Measurements from ENCODE around the gene HSPB6. TPM values are rescaled to one million over a fixed set of nuclear protein-coding genes. Genes with fewer than 3 reads are reported as not detected.

The HSPB6 gene
- total RNA-seq, 1 experiment from 2014 or later = not detected

DNA sequence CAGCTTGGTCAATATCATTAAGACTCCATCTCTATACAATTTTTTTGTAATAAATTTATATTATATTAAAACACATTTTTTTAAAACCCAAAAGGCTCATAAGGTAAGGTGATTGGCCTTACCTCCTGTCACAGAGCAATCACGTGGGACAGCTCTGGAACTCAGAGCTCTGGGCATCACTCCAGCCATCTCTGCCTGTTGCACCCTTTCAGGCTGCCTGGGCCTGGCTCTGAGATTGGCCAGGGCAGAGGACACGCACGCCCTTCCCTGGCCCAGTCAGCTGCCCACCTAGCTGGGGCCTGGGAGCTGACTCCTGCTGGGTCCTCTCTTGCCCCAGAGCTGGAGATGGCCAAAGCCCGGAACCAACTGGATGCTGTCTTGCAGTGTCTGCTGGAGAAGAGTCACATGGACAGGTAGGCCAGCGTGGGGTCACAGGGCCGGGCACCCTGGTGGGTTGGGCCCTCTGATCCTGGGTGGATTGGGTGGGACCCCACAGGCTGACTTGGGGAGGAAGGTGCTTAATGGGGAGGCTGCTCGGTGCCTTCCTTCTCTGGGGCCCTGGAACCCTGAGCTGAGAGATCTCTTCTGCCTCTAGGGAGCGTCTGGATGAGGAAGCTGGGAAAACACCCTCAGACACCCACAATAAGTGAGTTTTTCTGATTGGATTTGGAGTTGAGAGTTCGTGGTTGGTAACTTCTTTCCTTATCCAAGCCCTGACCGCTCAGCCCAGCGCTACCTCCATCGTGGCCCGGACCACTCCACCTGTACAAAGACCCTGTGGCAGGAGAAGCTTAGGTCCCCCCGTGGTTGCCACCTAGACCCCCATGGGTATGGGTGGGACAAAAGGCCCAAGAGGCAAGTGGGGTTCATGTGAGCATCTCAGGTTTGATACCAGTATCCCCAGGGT lies 4.7 kb downstream of the HSPB6 start:
- no peak for DNase-seq (ENCODE audit: low spot score)
- in situ Hi-C loops (cut with HindIII; ENCODE audit: low sequenced_read_pairs) = no loop called here

DNA sequence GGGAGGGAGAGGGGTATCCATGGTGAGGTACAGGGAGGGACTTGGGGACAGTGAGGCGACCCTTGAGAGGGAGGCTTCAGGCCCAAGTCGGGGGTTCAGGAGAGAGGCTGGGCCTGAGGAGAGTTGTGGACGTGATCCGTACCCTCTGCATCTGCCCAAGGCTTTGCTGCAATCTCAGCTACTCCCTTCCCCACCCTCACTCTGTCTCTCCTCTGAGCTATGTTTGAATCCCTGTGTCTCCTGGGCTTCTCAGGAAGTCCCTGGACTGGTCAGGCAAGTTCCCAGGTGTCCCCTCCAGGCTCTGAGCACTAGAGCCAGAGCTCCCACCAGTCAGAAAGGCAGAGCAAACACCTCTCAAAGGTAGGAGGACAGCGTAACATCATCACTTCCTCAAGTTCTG lies 6.7 kb downstream of the HSPB6 start:
- in situ Hi-C loops (cut with HindIII; ENCODE audit: low sequenced_read_pairs) = no loop called here
- DNase-seq (ENCODE audit: low spot score) = no peak

DNA sequence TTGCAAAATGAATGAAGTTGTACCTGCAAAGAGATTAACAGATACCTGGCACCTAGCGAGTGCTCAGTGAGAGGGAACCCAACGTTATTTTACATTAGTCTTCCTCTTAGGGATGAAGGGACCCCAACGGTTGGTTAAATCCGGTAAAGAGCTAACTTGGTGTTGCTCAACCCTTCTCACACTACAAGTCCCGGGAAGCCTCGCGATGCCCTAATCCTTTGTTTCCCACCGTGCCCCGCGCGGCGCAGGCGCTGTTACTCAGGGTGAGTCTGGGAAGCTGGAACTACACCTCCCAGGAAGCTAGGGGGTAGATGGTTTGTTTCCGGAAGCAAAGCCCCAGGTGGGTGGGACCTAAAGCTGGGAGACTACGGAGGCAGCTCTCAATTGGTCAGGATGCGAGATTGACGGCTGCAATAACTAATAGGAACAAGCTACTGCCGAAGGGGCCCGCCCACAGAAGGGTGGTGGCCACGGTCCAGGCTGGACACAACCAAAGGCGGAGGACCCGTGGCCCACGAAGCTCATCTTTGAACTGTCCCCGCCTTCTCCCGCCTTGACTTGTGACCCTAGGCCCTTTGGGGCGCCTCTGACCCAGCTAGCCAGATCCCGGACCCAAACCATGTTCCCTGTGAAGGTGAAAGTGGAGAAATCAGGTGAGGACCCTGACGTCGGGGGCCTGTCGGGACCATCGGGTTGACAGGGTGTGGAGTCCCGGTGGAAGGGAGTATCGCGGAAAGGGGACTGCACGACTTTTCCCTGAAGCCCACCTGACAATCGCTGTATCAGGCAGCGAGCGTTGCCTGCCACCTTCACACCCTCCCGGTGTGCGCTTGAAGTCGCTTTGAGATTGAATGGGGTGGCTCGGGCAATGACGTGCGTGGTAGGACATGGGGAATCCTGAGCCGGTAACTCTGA lies 8.5 kb downstream of the HSPB6 start, which contains the start of gene LIN37:
Gene LIN37, plus strand, starts transcription at position 471 of the 915 bp plus-strand sequence. Its CDS starts 149 bp downstream, at position 620.
- peak; percentile 100 for DNase-seq (ENCODE audit: low spot score)

DNA sequence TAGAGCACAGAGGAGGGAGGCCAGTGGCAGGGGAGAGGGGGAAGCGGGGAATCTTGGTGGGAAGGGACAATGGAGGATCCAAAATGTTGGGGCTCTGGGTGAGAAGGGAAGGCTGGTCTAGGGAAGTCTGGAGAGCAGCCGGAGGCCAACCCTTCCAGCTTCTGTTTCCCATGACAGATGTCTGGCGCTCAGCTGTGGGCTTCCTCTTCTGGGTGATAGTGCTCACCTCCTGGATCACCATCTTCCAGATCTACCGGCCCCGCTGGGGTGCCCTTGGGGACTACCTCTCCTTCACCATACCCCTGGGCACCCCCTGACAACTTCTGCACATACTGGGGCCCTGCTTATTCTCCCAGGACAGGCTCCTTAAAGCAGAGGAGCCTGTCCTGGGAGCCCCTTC lies 10.3 kb downstream of the HSPB6 start:
- in situ Hi-C loops (cut with HindIII; ENCODE audit: low sequenced_read_pairs) = no loop called here
- no peak for DNase-seq (ENCODE audit: low spot score)

More for the DNA sequence above, 8.5 kb downstream of the HSPB6 start, which contains the start of gene LIN37:
- in situ Hi-C loops (cut with HindIII; ENCODE audit: low sequenced_read_pairs) = no loop called here

DNA sequence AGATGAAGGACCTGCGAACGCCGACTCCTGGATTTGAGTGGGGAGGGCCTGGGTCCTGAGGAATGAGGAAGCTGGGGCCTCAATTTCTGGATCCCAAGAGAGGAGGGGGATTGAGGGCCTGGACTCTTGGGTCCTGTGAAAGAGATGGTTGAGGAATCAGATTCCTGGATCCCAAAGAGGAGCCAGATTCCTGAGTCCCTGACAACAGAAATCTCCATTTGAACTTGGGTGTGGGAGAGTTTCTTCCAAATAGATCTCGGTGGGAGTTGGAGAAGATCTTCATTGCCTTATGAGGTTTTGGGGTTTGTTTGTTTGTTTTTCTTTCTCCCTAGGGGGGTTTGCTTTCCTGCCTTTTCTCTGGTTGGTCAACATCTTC lies 10.8 kb downstream of the HSPB6 start:
- no peak for DNase-seq (ENCODE audit: low spot score)
- in situ Hi-C loops (cut with HindIII; ENCODE audit: low sequenced_read_pairs) = no loop called here

DNA sequence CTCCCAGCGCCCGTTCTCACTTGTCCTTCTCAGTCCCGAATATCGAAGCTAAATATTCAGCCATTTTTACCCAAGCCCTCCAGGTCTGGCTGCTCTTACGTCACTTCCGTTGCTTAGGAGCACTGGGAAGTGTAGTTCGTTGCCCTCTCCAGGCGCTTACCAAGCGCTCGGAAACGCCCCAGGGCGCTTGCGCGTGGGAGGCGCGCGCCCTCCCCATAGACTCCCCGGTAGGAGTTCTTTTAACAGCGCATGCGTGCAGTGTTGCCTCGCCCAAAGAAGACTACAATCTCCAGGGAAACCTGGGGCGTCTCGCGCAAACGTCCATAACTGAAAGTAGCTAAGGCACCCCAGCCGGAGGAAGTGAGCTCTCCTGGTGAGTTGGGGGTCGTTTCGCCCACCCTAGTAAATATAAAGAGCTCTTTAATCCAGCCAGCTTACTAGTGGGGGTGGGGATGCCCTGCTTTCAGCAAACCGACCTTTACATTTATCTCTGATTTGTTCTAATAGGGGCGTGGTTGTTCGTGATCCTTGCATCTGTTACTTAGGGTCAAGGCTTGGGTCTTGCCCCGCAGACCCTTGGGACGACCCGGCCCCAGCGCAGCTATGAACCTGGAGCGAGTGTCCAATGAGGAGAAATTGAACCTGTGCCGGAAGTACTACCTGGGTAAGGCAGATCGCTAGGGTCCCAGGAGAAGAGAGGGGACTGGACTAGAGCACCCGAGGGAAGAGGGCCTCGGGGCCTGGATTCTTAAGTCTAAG lies 11.3 kb downstream of the HSPB6 start, which contains the start of the genes PSENEN and U2AF1L4:
Gene PSENEN, plus strand, starts transcription at position 324 of the 759 bp plus-strand sequence. Its CDS starts 280 bp downstream, at position 604.
Gene U2AF1L4, minus strand, starts transcription at position 91 of the 759 bp plus-strand sequence. Its CDS starts 27 bp downstream, at position 64.
- in situ Hi-C loops (cut with HindIII; ENCODE audit: low sequenced_read_pairs) = no loop called here
- peak; percentile 100 for DNase-seq (ENCODE audit: low spot score)

DNA sequence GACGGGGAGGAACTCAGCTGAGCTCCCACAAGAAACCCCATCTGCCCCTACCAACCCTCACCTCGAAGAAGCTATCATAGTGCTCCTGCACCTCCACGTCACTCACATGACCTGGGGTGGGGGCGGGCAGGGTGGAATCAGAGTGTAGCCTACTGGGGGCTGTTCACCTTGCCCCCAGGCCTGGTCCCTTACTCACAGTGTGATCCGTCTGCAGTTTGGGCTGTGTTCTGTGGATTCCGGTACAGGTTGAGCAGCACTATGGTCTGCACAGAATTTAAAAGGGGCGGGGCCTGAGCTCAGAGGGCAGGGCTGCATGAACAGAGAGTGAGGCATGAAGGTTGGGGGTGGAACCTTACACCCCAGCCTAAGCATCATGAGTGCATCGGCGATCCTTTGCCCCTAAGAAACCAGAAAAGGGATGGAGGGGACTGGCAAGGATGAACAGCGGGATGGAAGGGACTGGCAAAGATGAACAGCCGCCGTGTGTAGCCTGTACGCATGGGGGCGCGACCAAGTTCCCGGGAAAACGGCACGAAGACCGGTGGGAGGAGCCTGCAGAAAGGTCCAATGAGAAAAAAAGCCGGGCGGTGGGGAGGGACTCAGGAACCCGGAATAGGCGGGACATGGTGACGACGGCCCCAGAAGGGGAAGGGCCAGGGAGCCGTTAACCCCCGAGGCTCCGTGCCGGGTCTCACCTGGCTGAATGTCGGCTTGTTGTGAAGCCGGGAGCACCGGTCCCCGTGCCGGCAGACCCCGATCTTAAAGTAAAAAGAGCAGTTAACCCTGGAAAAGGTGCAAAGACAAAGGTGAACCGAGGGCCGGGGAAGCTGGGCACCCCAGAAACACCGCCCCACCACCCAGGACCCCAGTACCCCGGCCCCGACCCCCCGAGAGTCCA lies 12.2 kb downstream of the HSPB6 start:
- DNase-seq (ENCODE audit: low spot score) = peak; percentile 98
- in situ Hi-C loops (cut with HindIII; ENCODE audit: low sequenced_read_pairs) = no loop called here

DNA sequence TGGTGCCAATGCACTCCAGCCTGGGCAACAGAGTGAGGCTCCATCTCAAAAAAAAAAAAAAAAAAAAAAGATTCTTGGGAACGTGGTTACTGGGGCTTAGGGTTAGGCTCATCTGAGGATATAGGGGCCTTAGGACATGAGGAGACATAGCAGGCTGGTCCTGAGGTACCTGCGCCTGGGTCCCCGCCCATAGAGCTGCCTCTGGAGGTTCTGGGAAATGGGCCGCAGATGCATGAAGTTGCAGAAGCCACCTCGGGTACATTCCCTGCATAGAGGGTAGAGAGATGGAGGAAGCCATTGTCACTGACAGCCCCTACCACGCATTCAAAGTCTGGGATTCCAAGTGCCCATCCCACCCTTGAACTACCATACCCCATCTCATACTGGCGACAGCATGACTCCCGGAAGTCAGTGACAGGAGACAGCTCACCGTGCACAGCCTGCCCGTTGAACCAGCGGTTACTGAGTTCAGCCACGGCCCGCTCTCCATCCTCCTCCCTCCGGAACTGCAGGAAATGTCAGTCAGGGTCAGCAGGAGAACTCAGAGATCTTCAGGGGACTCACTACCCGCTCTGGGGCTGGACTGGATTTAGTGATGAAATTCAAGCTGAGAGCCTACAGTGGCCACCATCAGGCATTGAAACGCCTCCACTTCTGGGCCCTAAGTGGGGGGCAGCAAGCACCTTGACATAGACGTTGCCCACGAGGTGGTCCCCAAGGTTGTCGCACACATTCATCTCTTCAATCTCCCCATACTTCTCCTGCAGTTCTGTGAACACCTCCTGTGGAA lies 13.0 kb downstream of the HSPB6 start:
- in situ Hi-C loops (cut with HindIII; ENCODE audit: low sequenced_read_pairs) = no loop called here

DNA sequence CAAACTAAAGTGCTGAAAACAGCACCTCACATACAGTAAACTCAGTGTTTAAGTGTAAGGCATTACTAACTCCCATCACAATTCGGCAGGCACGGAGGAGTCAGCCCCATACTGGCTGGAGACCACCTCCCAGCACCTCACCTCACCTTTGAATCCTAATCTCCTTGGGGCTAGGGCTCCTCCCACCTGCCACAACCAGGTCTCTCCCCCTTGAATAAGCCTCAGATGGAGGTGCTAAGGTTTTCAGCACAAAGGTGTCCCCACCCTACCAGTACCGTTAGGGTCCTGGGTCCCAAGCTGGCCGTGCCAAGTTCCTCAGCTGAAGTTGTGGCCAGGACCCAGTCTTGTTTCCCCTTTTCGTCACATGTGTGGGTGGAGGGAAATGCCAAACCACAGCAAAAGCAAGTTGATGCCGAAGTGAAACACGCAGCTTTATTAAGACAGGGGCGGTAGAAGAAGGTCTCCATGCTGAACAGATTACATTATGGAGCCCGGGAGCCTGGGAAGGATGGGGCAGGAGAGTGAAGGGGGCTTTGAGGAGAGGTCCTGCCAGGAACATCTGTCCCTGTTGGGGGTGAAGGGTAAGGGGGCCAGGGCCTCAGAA lies 14.6 kb downstream of the HSPB6 start, which contains the start of gene IGFLR1:
Gene IGFLR1, minus strand, starts transcription at position 332 of the 604 bp plus-strand sequence. CDS start 1,272 bp downstream, outside the sequence.
- no peak for DNase-seq (ENCODE audit: low spot score)
- in situ Hi-C loops (cut with HindIII; ENCODE audit: low sequenced_read_pairs) = no loop called here

More for the DNA sequence above, 13.0 kb downstream of the HSPB6 start:
- DNase-seq (ENCODE audit: low spot score) = no peak

DNA sequence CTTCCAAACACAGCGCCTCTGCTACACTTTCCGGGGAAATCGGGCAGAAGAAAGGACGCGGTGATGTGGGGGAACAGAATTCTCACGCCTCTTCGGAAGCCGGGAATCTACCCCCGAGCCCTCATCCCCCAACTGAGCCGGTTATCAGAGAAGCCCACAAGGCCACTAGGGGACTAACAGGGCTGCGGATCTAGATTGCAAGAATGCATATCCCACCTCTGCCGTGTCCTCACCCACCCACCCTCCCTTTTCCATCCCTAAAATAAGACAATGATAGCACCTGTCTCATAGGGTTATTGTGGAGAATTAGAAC lies 15.7 kb downstream of the HSPB6 start:
- no peak for DNase-seq (ENCODE audit: low spot score)
- in situ Hi-C loops (cut with HindIII; ENCODE audit: low sequenced_read_pairs) = no loop called here

DNA sequence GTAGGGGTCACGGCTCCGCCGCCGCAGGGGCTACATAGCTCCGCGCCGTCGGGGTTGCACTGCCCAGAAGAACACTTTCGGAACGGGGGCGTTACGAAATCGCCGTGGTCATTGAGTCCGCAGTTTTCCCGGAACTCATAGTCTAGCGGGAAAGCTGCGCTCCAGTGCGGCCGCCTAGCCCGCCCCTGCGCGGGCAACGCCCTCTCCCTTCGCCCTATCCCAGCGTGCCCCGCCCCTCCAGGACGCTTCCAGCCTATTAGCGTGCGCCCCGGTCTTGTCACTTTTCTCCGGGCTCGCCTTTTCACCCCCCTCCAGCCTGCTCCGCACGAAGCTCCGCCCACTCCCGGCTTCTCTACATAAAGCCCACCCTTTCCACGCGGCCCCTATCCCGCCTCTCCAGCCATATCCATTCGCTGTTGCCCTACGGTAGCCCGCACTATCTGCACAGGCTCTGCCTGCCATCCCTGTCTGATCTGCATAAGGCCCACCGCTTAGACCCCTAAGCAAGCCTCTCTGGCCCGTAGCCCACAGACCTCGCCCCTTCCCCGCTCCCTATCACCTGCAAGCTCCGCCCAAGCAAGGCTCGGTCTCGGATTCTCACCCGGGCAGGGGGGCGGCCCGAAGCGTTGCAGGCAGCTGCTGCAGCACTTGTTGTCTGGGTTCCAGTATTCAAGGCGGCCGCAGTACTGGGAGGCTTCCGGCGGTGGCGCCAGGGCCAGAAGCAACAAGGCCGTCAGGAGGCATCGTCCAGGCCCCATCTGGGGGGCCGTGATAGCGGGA lies 16.2 kb downstream of the HSPB6 start:
- peak; percentile 98 for DNase-seq (ENCODE audit: low spot score)
- in situ Hi-C loops (cut with HindIII; ENCODE audit: low sequenced_read_pairs) = no loop called here

DNA sequence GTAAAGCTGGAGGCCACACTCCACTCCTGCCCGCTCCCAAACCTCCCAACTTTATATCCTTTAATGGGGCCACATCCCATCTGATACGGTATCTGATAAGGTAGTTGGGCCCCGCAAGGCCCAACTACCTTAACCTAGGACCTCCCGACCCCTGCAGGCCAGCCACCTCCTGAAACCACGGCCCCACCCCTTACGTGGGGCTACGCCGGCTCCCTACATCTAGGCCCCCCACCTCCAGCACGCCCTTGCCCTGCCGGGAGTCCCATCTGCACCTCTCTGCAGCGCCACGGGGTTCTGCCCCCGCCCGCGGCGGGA lies 16.8 kb downstream of the HSPB6 start:
- in situ Hi-C loops (cut with HindIII; ENCODE audit: low sequenced_read_pairs) = no loop called here
- DNase-seq (ENCODE audit: low spot score) = no peak

DNA sequence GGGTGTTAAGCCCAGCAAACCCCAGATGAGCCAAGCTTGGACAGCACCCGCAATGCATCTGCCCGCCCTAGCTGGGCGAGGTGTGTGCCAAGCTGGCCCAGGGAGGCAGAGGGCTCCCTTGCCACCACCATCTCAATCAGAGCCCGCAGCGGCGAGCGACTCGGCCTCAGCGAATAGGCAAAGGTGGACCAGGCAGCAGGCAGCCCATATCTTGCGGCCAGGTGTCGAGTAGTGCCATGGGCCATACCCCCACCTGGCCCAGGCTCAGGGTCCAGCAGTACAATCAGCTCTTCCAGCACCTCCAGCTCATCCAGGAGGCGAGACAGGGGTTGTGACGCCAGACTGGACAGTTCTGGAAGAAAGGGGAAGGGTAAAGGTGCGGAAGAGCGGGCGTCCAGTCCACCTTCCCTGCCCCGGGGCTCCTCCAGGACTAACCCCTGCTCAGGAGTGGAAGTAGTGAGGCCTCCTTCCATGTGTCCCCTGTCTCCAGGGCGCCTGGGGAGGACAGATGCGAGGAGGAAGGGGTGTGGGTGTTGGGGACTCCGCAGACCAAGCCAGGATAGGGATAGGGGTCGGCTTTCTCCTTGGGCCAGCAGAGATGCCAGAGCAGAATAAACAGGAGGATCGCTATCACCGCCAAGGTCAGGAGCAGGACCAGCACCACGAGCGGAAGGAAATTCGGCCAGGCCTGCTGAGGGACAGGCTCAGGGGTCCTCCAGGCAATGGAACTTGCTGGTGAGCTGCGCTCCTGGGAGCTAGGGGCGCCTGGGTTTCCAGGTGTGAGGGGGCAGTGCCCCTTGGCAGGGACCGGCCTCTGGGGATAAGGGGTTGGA lies 17.3 kb downstream of the HSPB6 start:
- DNase-seq (ENCODE audit: low spot score) = no peak

DNA sequence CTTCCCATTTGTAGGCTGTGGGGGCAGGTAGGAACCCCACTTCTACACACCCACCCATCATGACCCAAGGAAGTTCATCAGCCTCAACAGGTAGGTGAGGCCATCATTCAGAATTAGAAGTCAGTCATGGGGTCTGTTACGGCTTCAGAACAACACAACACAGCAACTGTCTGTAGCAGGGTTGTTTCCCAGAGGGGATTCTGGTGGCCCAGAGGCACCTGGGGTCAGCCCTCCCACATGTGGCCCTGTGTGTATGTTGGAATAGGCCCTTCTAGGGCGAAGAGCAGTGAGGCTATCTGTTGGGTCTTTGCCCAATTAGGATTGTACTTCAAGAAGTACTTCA lies 18.0 kb downstream of the HSPB6 start:
- in situ Hi-C loops (cut with HindIII; ENCODE audit: low sequenced_read_pairs) = no loop called here
- DNase-seq (ENCODE audit: low spot score) = no peak

More for the DNA sequence above, 17.3 kb downstream of the HSPB6 start:
- in situ Hi-C loops (cut with HindIII; ENCODE audit: low sequenced_read_pairs) = no loop called here

DNA sequence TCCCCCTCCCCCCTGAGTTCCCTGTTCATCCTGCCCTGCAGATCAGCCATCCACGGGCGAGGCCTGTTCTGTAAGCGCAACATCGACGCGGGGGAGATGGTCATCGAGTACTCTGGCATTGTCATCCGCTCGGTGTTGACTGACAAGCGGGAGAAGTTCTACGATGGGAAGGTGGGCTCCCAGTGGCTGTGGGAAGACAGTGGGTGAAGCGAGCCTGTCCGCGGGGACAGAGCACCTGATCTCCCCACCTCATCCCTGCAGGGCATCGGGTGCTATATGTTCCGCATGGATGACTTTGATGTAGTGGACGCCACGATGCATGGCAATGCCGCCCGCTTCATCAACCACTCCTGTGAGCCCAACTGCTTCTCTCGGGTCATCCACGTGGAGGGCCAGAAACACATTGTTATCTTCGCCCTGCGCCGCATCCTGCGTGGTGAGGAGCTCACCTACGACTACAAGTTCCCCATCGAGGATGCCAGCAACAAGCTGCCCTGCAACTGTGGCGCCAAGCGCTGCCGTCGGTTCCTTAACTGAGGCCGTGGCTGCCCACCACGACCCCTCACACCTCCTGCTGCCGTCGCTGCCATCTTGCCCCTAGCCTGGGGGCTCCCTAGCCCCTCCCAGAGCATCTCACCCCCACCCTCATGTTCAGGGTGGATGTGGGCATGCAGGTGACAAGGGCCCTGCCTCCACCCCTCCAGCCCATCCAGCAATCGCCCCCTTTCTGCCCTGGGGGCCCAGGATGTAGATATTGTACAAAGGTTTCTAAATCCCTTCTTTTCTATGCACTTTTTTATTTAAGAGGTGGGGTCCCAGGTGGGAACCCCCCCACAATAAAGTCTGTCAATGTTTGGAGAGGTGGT lies 18.6 kb downstream of the HSPB6 start:
- no peak for DNase-seq (ENCODE audit: low spot score)
- in situ Hi-C loops (cut with HindIII; ENCODE audit: low sequenced_read_pairs) = no loop called here

All from G401 (cell line).